Left hindlimb (tissue), 1 donor: ENCODE data around the gene CACNG4.

Experiments used
- DNase-seq: peaks from one replicate; pipeline ENCODE4 v3.0.0-alpha.2; 2018

Gene CACNG4

GRCh38 chr17:66987059-66987616, 22.6 kb downstream of the CACNG4 start:
- DNase-seq = no peak

GRCh38 chr17:66988069-66988798, 23.7 kb downstream of the CACNG4 start:
- no peak for DNase-seq

- no peak for DNase-seq
Measured at GRCh38 chr17:66989076-66989475, 24.6 kb downstream of the CACNG4 start.

- DNase-seq = no peak
Measured at GRCh38 chr17:66989579-66989978, 25.1 kb downstream of the CACNG4 start.

GRCh38 chr17:66990047-66990446, 25.5 kb downstream of the CACNG4 start:
- DNase-seq = no peak

GRCh38 chr17:66992911-66993442, 28.5 kb downstream of the CACNG4 start:
- no peak for DNase-seq

GRCh38 chr17:66994361-66994760, 29.9 kb downstream of the CACNG4 start:
- no peak for DNase-seq

GRCh38 chr17:66994930-66995535, 30.5 kb downstream of the CACNG4 start:
- DNase-seq = no peak

- DNase-seq = no peak
Measured at GRCh38 chr17:66995944-66996343, 31.4 kb downstream of the CACNG4 start.

GRCh38 chr17:66996926-66997325, 32.4 kb downstream of the CACNG4 start:
- DNase-seq = no peak

GRCh38 chr17:67003231-67003630, 38.7 kb downstream of the CACNG4 start:
- DNase-seq = no peak

- no peak for DNase-seq
Measured at GRCh38 chr17:67004181-67004580, 39.7 kb downstream of the CACNG4 start.

- DNase-seq = no peak
Measured at GRCh38 chr17:67007266-67007665, 42.8 kb downstream of the CACNG4 start.

GRCh38 chr17:67008101-67008500, 43.6 kb downstream of the CACNG4 start:
- no peak for DNase-seq

GRCh38 chr17:67011527-67012175, 47.1 kb downstream of the CACNG4 start:
- no peak for DNase-seq

- no peak for DNase-seq
Measured at GRCh38 chr17:67013891-67014290, 49.4 kb downstream of the CACNG4 start.

- DNase-seq = no peak
Measured at GRCh38 chr17:67015001-67015400, 50.5 kb downstream of the CACNG4 start.

- no peak for DNase-seq
Measured at GRCh38 chr17:67016039-67016762, 51.7 kb downstream of the CACNG4 start.

GRCh38 chr17:67017910-67018309, 53.4 kb downstream of the CACNG4 start:
- DNase-seq = no peak

GRCh38 chr17:67018471-67019434, 54.2 kb downstream of the CACNG4 start:
- DNase-seq = no peak

- no peak for DNase-seq
Measured at GRCh38 chr17:67019809-67020208, 55.3 kb downstream of the CACNG4 start.
